ENCODE data around the gene TNXB. TPM values are rescaled to one million over a fixed set of nuclear protein-coding genes. Genes with fewer than 3 reads are reported as not detected.

Gene TNXB
- total and polyA plus RNA-seq, 9 of the 15 experiments (the other 6 are each of a cell fraction or from before 2014, with no cell fraction given): 0.14 to 28.1 (median 12.4) TPM

DNA sequence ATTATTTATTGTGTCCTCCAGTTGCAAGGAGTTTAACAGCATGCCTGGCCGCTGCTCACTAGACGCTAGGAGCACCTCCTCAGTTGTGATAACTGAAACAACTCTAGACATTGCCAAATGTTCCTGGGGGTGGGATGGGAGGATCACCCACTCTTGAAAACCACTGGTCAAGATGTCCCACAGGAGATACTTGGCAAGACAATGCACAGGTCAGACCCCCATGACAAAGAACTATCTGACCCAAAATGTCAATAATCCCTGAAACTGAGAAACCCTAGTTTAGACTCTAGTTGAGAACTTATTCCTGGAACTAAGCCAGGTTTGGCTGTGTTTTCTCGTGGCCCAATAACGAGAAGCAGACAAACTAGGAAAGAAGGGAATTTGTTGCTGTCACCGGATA lies 30.5 kb upstream of the TNXB start:
- WGBS (ENCODE audit: insufficient coverage, low coverage, missing lambda C conversion rate): 67% methylated on average over 5 of the region's 5 CpGs
- H3K27ac ChIP-seq (ENCODE audit: extremely low read depth, low read depth, low read length): no peak overlapping the region
- H2AFZ ChIP-seq (ENCODE audit: low read depth, low read length): no peak overlapping the region
- ChIA-PET POLR2A (interaction anchor here (1.4 kb wide), 1 partner anchor 9 kb away, joined by 11 read pairs; no protein-coding TSS in a partner anchor), CTCF (ENCODE audit: low intra/inter-chr PET ratio) (interaction anchor here (0.6 kb wide), 1 partner anchor 303 kb away, joined by 3 read pairs; no protein-coding TSS in a partner anchor)
- TF ChIP-seq CBFA2T2 (conservative IDR thresholded peaks at IDR 0.05) (no peak), NFIC (IDR thresholded peaks at IDR 0.05) (peak; percentile 73), TCFL5 (CRISPR knock-in tag; conservative IDR thresholded peaks at IDR 0.05) (no peak), EP400 (IDR thresholded peaks at IDR 0.05) (no peak), HOMEZ (CRISPR knock-in tag; IDR thresholded peaks at IDR 0.05) (no peak), PHB (CRISPR knock-in tag; IDR thresholded peaks at IDR 0.05) (no peak)
- no peak overlapping the region for H3K4me3 ChIP-seq
- H3K79me2 ChIP-seq (ENCODE audit: control insufficient read depth, insufficient read depth, low read length): no peaks in the 10 kb centered on the region
- H3K9me1 ChIP-seq (ENCODE audit: control insufficient read depth, insufficient read depth, low read length): no peaks in the 10 kb centered on the region
- ATAC-seq: no peak
- no peaks in the 10 kb centered on the region for H4K20me1 ChIP-seq (replicated peaks; ENCODE audit: control insufficient read depth, insufficient read depth, low read length)
- no peak for FAIRE-seq
- no peaks in the 10 kb centered on the region for H3K27me3 ChIP-seq (ENCODE audit: control insufficient read depth in 2 of 2, insufficient read depth in 2 of 2, low read length in 2 of 2)
- H3K9me3 ChIP-seq (replicated peaks; ENCODE audit: control insufficient read depth, insufficient read depth, low read depth, low read length): no peaks in the 10 kb centered on the region
- no peak overlapping the region for H3K4me2 ChIP-seq (ENCODE audit: insufficient read depth, low read length)
- DNase-seq (ENCODE audit: extremely low read depth in 1 of 4, low spot score in 3 of 4): no peak
- peaks cover 10 to 15% of the 10 kb centered on the region in 2 experiments; a peak in 4 of 5 replicates for H3K4me1 ChIP-seq (replicated peaks in 1 of 2; ENCODE audit: control insufficient read depth in 2 of 2, insufficient read depth in 2 of 2, low read length in 2 of 2)
- H3K36me3 ChIP-seq (ENCODE audit: control insufficient read depth, insufficient read depth, low read length): no peaks in the 10 kb centered on the region
- intact Hi-C loops (cut with micrococcal nuclease) (no loop called here), in situ Hi-C loops (cut with MboI) (loop anchor here (5.0 kb wide), 1 partner anchor 1023 kb away; no protein-coding TSS in a partner anchor)
- no TSS peak for BruUV-seq (replicated peaks)
- H3K9ac ChIP-seq (ENCODE audit: insufficient read depth in 1 of 2, low read depth in 2 of 2, low read length in 2 of 2): no peak overlapping the region

All from K562 (cell line).